Kidney epithelial cell (primary cell): ENCODE results near the gene GLS. TPM values are rescaled to one million over a fixed set of nuclear protein-coding genes. Genes with fewer than 3 reads are reported as not detected.
A peak's percentile ranks its signal among the peaks of the same experiment; 100 is the strongest.
"Not testable (repeated sequence)": the region's sequence is repeated elsewhere in the genome, so short reads cannot be mapped to it uniquely, and the experiment has no call there.

ENCODE experiments used
- DNase-seq: peaks from one replicate; pipeline ENCODE4 v3.0.0-alpha.2; 2010; ENCODE audit warnings: low read depth
- H3K27me3 ChIP-seq: 2 replicates; pipeline ENCODE4 v1.6.0; 2011; ENCODE audit warnings: low read length; ENCODE audit not compliant: control insufficient read depth, insufficient read depth
- H3K36me3 ChIP-seq: 2 replicates; pipeline ENCODE4 v1.5.1; 2011; ENCODE audit warnings: low read length; ENCODE audit not compliant: control insufficient read depth, insufficient read depth
- H3K4me3 ChIP-seq: 2 replicates; pipeline ENCODE4 v1.5.1; 2011; ENCODE audit warnings: low read depth, mild to moderate bottlenecking, control low read depth, low read length
- CTCF ChIP-seq: IDR thresholded peaks from 2 replicates; pipeline ENCODE4 v1.5.1; 2011; ENCODE audit warnings: mild to moderate bottlenecking, moderate library complexity, low read length, control low read depth, inconsistent platforms; ENCODE audit not compliant: insufficient read depth, poor library complexity, severe bottlenecking
- total RNA-seq: library from RNA; depleted of rRNA; stranded (reverse); fragments of >200 nt; gene quantifications from 2 replicates; pipeline ENCODE4 v1.2.3, GENCODE V29; 2015

Gene GLS
- total RNA-seq, 1 donor from 2014 or later: 85.0 TPM

GRCh38 chr2:190994148-190994547 is 113.5 kb downstream of the GLS start:
- TF ChIP-seq CTCF: no peak
- Histone ChIP-seq H3K36me3 (peaks cover 5% of the 10 kb centered on the region), H3K4me3 (no peak overlapping the region), H3K27me3 (no peaks in the 10 kb centered on the region)
- DNase-seq: no peak

GRCh38 chr2:190995315-190995714 is 114.7 kb downstream of the GLS start:
- not testable (repeated sequence) for DNase-seq, H3K4me3 ChIP-seq, H3K36me3 ChIP-seq, H3K27me3 ChIP-seq

GRCh38 chr2:190996338-190996946 is 115.8 kb downstream of the GLS start:
- Histone ChIP-seq H3K4me3 (no peak overlapping the region), H3K36me3 (peaks cover 4% of the 10 kb centered on the region), H3K27me3 (no peaks in the 10 kb centered on the region)
- peak; percentile 87 for TF ChIP-seq CTCF
- DNase-seq: no peak

- H3K4me3 ChIP-seq: no peak overlapping the region
- peaks cover 4% of the 10 kb centered on the region for H3K36me3 ChIP-seq
- DNase-seq: no peak
- H3K27me3 ChIP-seq: no peaks in the 10 kb centered on the region
- TF ChIP-seq CTCF: no peak
These were observed 116.3 kb downstream of the GLS start for GRCh38 chr2:190996947-190997346.

- no peaks in the 10 kb centered on the region for H3K27me3 ChIP-seq
- H3K36me3 ChIP-seq: peaks cover 4% of the 10 kb centered on the region
- TF ChIP-seq CTCF: no peak
- H3K4me3 ChIP-seq: no peak overlapping the region
- DNase-seq: no peak
These were observed 117.0 kb downstream of the GLS start for GRCh38 chr2:190997526-190998113.

GRCh38 chr2:190999058-190999457 is 118.4 kb downstream of the GLS start:
- DNase-seq: no peak
- TF ChIP-seq CTCF: no peak
- Histone ChIP-seq H3K4me3 (no peak overlapping the region), H3K36me3 (peaks cover 4% of the 10 kb centered on the region), H3K27me3 (no peaks in the 10 kb centered on the region)
